H1 (cell line): ENCODE data around the gene UTRN. TPM values are rescaled to one million over a fixed set of nuclear protein-coding genes. Genes with fewer than 3 reads are reported as not detected.

ENCODE experiments used
- CTCF ChIA-PET: fragments of 300-600 bp; sonication (Branson Sonifier 250); formaldehyde crosslinking; loops from one replicate; lab custom pipeline; 2021; ENCODE audit not compliant: partially characterized antibody; lab: Charles Lee
- POLR2A ChIA-PET: fragments of 300-600 bp; sonication (Branson Sonifier 250); formaldehyde crosslinking; loops from one replicate; lab custom pipeline; 2021; ENCODE audit warnings: inconsistent platforms; ENCODE audit not compliant: partially characterized antibody; lab: Charles Lee
- DNase-seq, 2 experiments: peaks; one replicate each; pipeline versions ENCODE4 v3.0.0 to v3.0.0-alpha.2; 2010 to 2022; ENCODE audit warnings: low spot score in 2 of 2, low read depth in 1 of 2, mixed read lengths in 1 of 2
- FAIRE-seq: peaks from 2 replicates; lab custom pipeline; 2011; peaks lifted over from hg19 to GRCh38; lab: Jason Lieb, UNC
- H2AFZ ChIP-seq: 2 replicates; pipeline ENCODE4 v1.8.1; 2012; ENCODE audit warnings: low read length, inconsistent platforms
- H2AK5ac ChIP-seq: 2 replicates; pipeline ENCODE4 v1.6.1; 2013; ENCODE audit warnings: low read depth, low read length
- H2BK120ac ChIP-seq: replicated peaks from 2 replicates; pipeline ENCODE3; 2013; ENCODE audit warnings: low read depth, low read length, inconsistent platforms
- H2BK12ac ChIP-seq: 2 replicates; pipeline ENCODE4 v1.6.1; 2013; ENCODE audit warnings: low read depth, low read length
- H2BK15ac ChIP-seq: 2 replicates; pipeline ENCODE4 v1.6.1; 2013; ENCODE audit warnings: low read length
- H2BK20ac ChIP-seq: 2 replicates; pipeline ENCODE4 v1.6.1; 2013; ENCODE audit warnings: low read length
- H2BK5ac ChIP-seq: 2 replicates; pipeline ENCODE4 v1.6.1; 2013; ENCODE audit warnings: low read depth, low read length
- H3K14ac ChIP-seq: 2 replicates; pipeline ENCODE4 v1.6.1; 2013; ENCODE audit warnings: inconsistent platforms; ENCODE audit not compliant: insufficient read length
- H3K18ac ChIP-seq: 2 replicates; pipeline ENCODE4 v1.6.1; 2013; ENCODE audit warnings: low read length; ENCODE audit errors: extremely low read depth
- H3K23ac ChIP-seq: 2 replicates; pipeline ENCODE4 v1.6.1; 2013; ENCODE audit warnings: inconsistent platforms; ENCODE audit not compliant: insufficient read length
- H3K23me2 ChIP-seq: 2 replicates; pipeline ENCODE4 v1.6.1; 2013; ENCODE audit warnings: low read depth, low read length
- H3K27ac ChIP-seq: 2 replicates; pipeline ENCODE4 v1.6.1; 2011; ENCODE audit warnings: low read depth, low read length, inconsistent platforms
- H3K27me3 ChIP-seq, 4 experiments: replicated peaks in 1 of 4; 1 replicate in 1 of 4; 2 replicates in 3 of 4; pipeline versions ENCODE4 v1.6.1 to v1.8.1; 2011 to 2013; ENCODE audit warnings: low read length in 3 of 4, mild to moderate bottlenecking in 3 of 4, inconsistent platforms in 2 of 4, mixed read lengths in 2 of 4, moderate library complexity in 1 of 4; ENCODE audit not compliant: control insufficient read depth in 3 of 4, insufficient read depth in 3 of 4; ENCODE audit errors: extremely low read depth in 1 of 4
- H3K36me3 ChIP-seq, 4 experiments: 2 replicates each; pipeline versions ENCODE4 v1.6.1 to v1.8.1; 2011 to 2013; ENCODE audit warnings: mild to moderate bottlenecking in 4 of 4, low read length in 3 of 4, moderate library complexity in 2 of 4, control low read depth in 1 of 4, inconsistent platforms in 1 of 4; ENCODE audit not compliant: insufficient read depth in 4 of 4, control insufficient read depth in 2 of 4
- H3K4ac ChIP-seq: replicated peaks from 2 replicates; pipeline ENCODE3; 2013; ENCODE audit warnings: low read length, low read depth, mixed read lengths, inconsistent platforms; ENCODE audit not compliant: insufficient read length
- H3K4me1 ChIP-seq, 4 experiments: replicated peaks in 1 of 4; 1 replicate in 1 of 4; 2 replicates in 3 of 4; pipeline versions ENCODE4 v1.6.1 to v1.8.1; 2011 to 2013; ENCODE audit warnings: low read length in 3 of 4, inconsistent platforms in 2 of 4, mixed read lengths in 1 of 4; ENCODE audit not compliant: insufficient read depth in 4 of 4, control insufficient read depth in 3 of 4
- H3K4me2 ChIP-seq, 2 experiments: 2 replicates each; pipeline versions ENCODE4 v1.6.1 to v1.8.1; 2011 to 2013; ENCODE audit warnings: low read depth in 2 of 2, low read length in 2 of 2, control low read depth in 1 of 2, inconsistent platforms in 1 of 2, mild to moderate bottlenecking in 1 of 2; ENCODE audit not compliant: insufficient read depth in 1 of 2
- H3K4me3 ChIP-seq, 4 experiments: fragments of 200-600, 300-600 bp in 1 of 4; sonication (generic), shearing (Covaris generic), sonication (Bioruptor Twin) in 1 of 4; 2 replicates each; pipeline versions ENCODE4 v1.5.1 to v1.8.1; 2011 to 2016; ENCODE audit warnings: low read length in 4 of 4, low read depth in 3 of 4, control low read depth in 2 of 4, inconsistent platforms in 2 of 4, mild to moderate bottlenecking in 2 of 4, mixed read lengths in 1 of 4, moderate library complexity in 1 of 4; ENCODE audit not compliant: insufficient read depth in 2 of 4; ENCODE audit errors: extremely low read depth in 1 of 4
- H3K56ac ChIP-seq: replicated peaks from 2 replicates; pipeline ENCODE3; 2013; ENCODE audit warnings: low read depth, mild to moderate bottlenecking, mixed read lengths, low read length, inconsistent platforms; ENCODE audit not compliant: insufficient read length
- H3K79me1 ChIP-seq: 2 replicates; pipeline ENCODE4 v1.6.1; 2013; ENCODE audit warnings: low read depth, low read length, control low read depth
- H3K79me2 ChIP-seq, 2 experiments: 2 replicates each; pipeline versions ENCODE4 v1.6.1 to v1.8.1; 2012 to 2013; ENCODE audit warnings: low read length in 2 of 2, mild to moderate bottlenecking in 2 of 2, inconsistent platforms in 1 of 2; ENCODE audit not compliant: insufficient read depth in 2 of 2, control insufficient read depth in 1 of 2
- H3K9ac ChIP-seq, 4 experiments: replicated peaks in 1 of 4; 1 replicate in 1 of 4; 2 replicates in 3 of 4; pipeline versions ENCODE4 v1.6.1 to v1.8.1; 2011 to 2013; ENCODE audit warnings: low read depth in 3 of 4, low read length in 3 of 4, control low read depth in 2 of 4, mild to moderate bottlenecking in 2 of 4, moderate library complexity in 2 of 4, inconsistent platforms in 1 of 4; ENCODE audit errors: extremely low read depth in 1 of 4
- H3K9me3 ChIP-seq, 2 experiments: 2 replicates each; pipeline versions ENCODE4 v1.6.1 to v1.8.1; 2012 to 2013; ENCODE audit warnings: mild to moderate bottlenecking in 2 of 2, moderate library complexity in 2 of 2, control low read depth in 1 of 2, inconsistent platforms in 1 of 2, low read depth in 1 of 2, low read length in 1 of 2, mixed read lengths in 1 of 2; ENCODE audit not compliant: insufficient read depth in 2 of 2
- H4K20me1 ChIP-seq, 2 experiments: replicated peaks in 1 of 2; 2 replicates each; pipeline versions ENCODE3 to v1.8.1; 2011 to 2013; ENCODE audit warnings: inconsistent platforms in 2 of 2, low read length in 2 of 2, mild to moderate bottlenecking in 1 of 2; ENCODE audit not compliant: insufficient read depth in 2 of 2, control insufficient read depth in 1 of 2
- H4K5ac ChIP-seq: 2 replicates; pipeline ENCODE4 v1.6.1; 2013; ENCODE audit warnings: low read length, low read depth, mixed read lengths, inconsistent platforms; ENCODE audit not compliant: insufficient read length
- H4K8ac ChIP-seq: 2 replicates; pipeline ENCODE4 v1.8.0; 2013; ENCODE audit warnings: mild to moderate bottlenecking, moderate library complexity, low read length, inconsistent platforms; ENCODE audit not compliant: insufficient read depth; ENCODE audit errors: extremely low read depth
- H4K91ac ChIP-seq: replicated peaks from 2 replicates; pipeline ENCODE3; 2013; ENCODE audit warnings: low read length, mixed read lengths, inconsistent platforms; ENCODE audit not compliant: insufficient read length
- ASH2L ChIP-seq: fragments of 200-600, 300-600 bp; sonication (generic); IDR thresholded peaks from one replicate; pipeline ENCODE4 v1.7.1; 2017; ENCODE audit warnings: low read length
- BACH1 ChIP-seq: IDR thresholded peaks from 2 replicates; pipeline ENCODE4 v1.6.1; 2012; ENCODE audit warnings: low read length, improper control_type of control experiment
- CREB1 ChIP-seq: IDR thresholded peaks from 2 replicates; pipeline ENCODE4 v1.6.1; 2012; ENCODE audit warnings: inconsistent platforms
- GTF2F1 ChIP-seq: IDR thresholded peaks from 2 replicates; pipeline ENCODE4 v1.6.1; 2012; ENCODE audit warnings: low read depth, low read length, improper control_type of control experiment, borderline replicate concordance
- KDM5A ChIP-seq: fragments of 200-600 bp; IDR thresholded peaks from 2 replicates; pipeline ENCODE4 v1.7.1; 2012; ENCODE audit warnings: mild to moderate bottlenecking, low read length, inconsistent platforms, mixed read lengths
- MAFK ChIP-seq: IDR thresholded peaks from 2 replicates; pipeline ENCODE4 v1.6.1; 2012; ENCODE audit warnings: low read depth, mild to moderate bottlenecking, improper control_type of control experiment, low read length
- NRF1 ChIP-seq: IDR thresholded peaks from 2 replicates; pipeline ENCODE4 v1.6.1; 2011; ENCODE audit warnings: mild to moderate bottlenecking, low read depth, low read length, improper control_type of control experiment
- POLR2A ChIP-seq, 2 experiments: IDR thresholded peaks; 1 replicate in 1 of 2; 2 replicates in 1 of 2; pipeline ENCODE4 v1.6.1; 2011; ENCODE audit warnings: low read depth in 2 of 2, low read length in 2 of 2, mild to moderate bottlenecking in 2 of 2; ENCODE audit errors: control extremely low read depth in 1 of 2
- RFX5 ChIP-seq: IDR thresholded peaks from 2 replicates; pipeline ENCODE4 v1.6.1; 2011; ENCODE audit warnings: low read depth, low read length, improper control_type of control experiment, borderline replicate concordance
- RXRA ChIP-seq: IDR thresholded peaks from 2 replicates; pipeline ENCODE4 v1.6.1; 2011; ENCODE audit warnings: low read depth, mild to moderate bottlenecking, low read length, moderate library complexity; ENCODE audit not compliant: insufficient read depth
- SIN3A ChIP-seq, 2 experiments: IDR thresholded peaks in 1 of 2; conservative IDR thresholded peaks in 1 of 2; 2 replicates each; pipeline ENCODE4 v1.6.1; 2011 to 2012; ENCODE audit warnings: low read length in 2 of 2, improper control_type of control experiment in 1 of 2, low read depth in 1 of 2, mild to moderate bottlenecking in 1 of 2
- SP1 ChIP-seq: IDR thresholded peaks from 2 replicates; pipeline ENCODE4 v1.6.1; 2011; ENCODE audit warnings: low read depth, low read length
- SP4 ChIP-seq: IDR thresholded peaks from 2 replicates; pipeline ENCODE4 v1.6.1; 2012; ENCODE audit warnings: low read length, inconsistent platforms
- SRF ChIP-seq: IDR thresholded peaks from 2 replicates; pipeline ENCODE4 v1.6.1; 2011; ENCODE audit warnings: mild to moderate bottlenecking, low read depth, low read length, moderate library complexity
- TAF1 ChIP-seq: IDR thresholded peaks from 2 replicates; pipeline ENCODE4 v1.6.1; 2011; ENCODE audit warnings: mild to moderate bottlenecking, low read depth, low read length
- WGBS, 2 experiments: shearing (Covaris generic) in 1 of 2; methylation state at CpG; one replicate each; pipeline versions ENCODE4 v1.1.6 to v1.1.7; 2013 to 2015; ENCODE audit warnings: low lambda C conversion rate in 2 of 2, mixed read lengths in 2 of 2, inconsistent platforms in 1 of 2, low coverage in 1 of 2, missing lambda C conversion rate in 1 of 2; ENCODE audit not compliant: insufficient replicate concordance in 2 of 2, insufficient coverage in 1 of 2, insufficient read length in 1 of 2; ENCODE audit errors: extremely low coverage in 1 of 2, missing lambda C conversion rate in 1 of 2; 5-methylcytosine and 5-hydroxymethylcytosine counted together
- polyA plus RNA-seq, 7 experiments: library from polyadenylated mRNA; depleted of rRNA in 3 of 7; stranded (reverse) in 5 of 7; unstranded in 2 of 7; fragments of >200 nt in 5 of 7; fragments of 200-250 nt in 2 of 7; gene quantifications; 1 replicate in 5 of 7; 2 replicates in 1 of 7; 4 replicates in 1 of 7; pipeline versions ENCODE4 v1.2.1 to v1.2.3, GENCODE V29; 2011 to 2013; ENCODE audit warnings: missing spikeins in 2 of 7, mixed read lengths in 2 of 7
- total RNA-seq: library from RNA; stranded (reverse); fragmentation: NEBNext Ultra II Directional; extraction: Animal tissue kit (Norgen Biotek cat#: 25700); gene quantifications from 2 replicates; pipeline ENCODE4 v1.2.1, GENCODE V29; 2021

The UTRN gene
- total and polyA plus RNA-seq, 2 of the 8 experiments (the other 6 are each of a cell fraction or from before 2014, with no cell fraction given), result 25.0 to 112 TPM

GRCh38 chr6:144277605-144278227, 7.4 kb upstream of the UTRN start:
- H3K4ac ChIP-seq, result no peak overlapping the region
- no peak overlapping the region for H4K5ac ChIP-seq
- H3K4me1 ChIP-seq, result peaks cover 4 to 15% (median 8%) of the 10 kb centered on the region in 4 experiments; a peak in 6 of 7 replicates
- no peak overlapping the region for H2BK15ac ChIP-seq
- H4K91ac ChIP-seq, result no peak overlapping the region
- H3K4me3 ChIP-seq, result no peak overlapping the region
- H2AK5ac ChIP-seq, result no peak overlapping the region
- no peak overlapping the region for H3K9ac ChIP-seq
- FAIRE-seq (no peak), DNase-seq (no peak)
- H2AFZ ChIP-seq, result no peak overlapping the region
- H3K79me2 ChIP-seq, result no peaks in the 10 kb centered on the region
- no peak overlapping the region; a peak in 1 of 4 replicates for H3K4me2 ChIP-seq
- H2BK20ac ChIP-seq, result no peak overlapping the region; the same call in 1 of the 2 replicates
- POLR2A ChIA-PET, result interaction anchor here (1.0 kb wide), 1 partner anchor 9 kb away, joined by 3 read pairs; no protein-coding TSS in a partner anchor
- H3K56ac ChIP-seq, result no peak overlapping the region
- no peaks in the 10 kb centered on the region for H3K27me3 ChIP-seq
- 80% methylated on average over 8 of the region's 8 CpGs; no CpG with 5 or more reads in 1 of the 2 experiments for WGBS, 2 experiments
- no peaks in the 10 kb centered on the region for H3K79me1 ChIP-seq
- H3K23ac ChIP-seq, result no peak overlapping the region
- H3K9me3 ChIP-seq, result no peaks in the 10 kb centered on the region
- H4K8ac ChIP-seq, result no peak overlapping the region
- CTCF ChIA-PET, result interaction anchor here (1.1 to 1.6 kb wide), 2 partner anchors 15 to 92 kb away, joined by 3 to 4 read pairs; no protein-coding TSS in a partner anchor
- no peak overlapping the region for H3K27ac ChIP-seq
- no peak overlapping the region for H3K18ac ChIP-seq
- no peak overlapping the region for H2BK12ac ChIP-seq
- 0 out of 2 replicates have a peak, but pooled peaks cover 2% of the 10 kb centered on the region for H3K23me2 ChIP-seq
- no peak overlapping the region for H2BK5ac ChIP-seq
- H3K14ac ChIP-seq, result no peak overlapping the region
- H3K36me3 ChIP-seq, result no peaks in the 10 kb centered on the region
- H2BK120ac ChIP-seq, result no peak overlapping the region
- no peaks in the 10 kb centered on the region for H4K20me1 ChIP-seq
- TF ChIP-seq RXRA (no peak), NRF1 (no peak), KDM5A (no peak), ASH2L (no peak), MAFK (no peak), SIN3A (conservative IDR thresholded peaks at IDR 0.05 in 1 of 2, IDR thresholded peaks at IDR 0.05 in 1 of 2; ENCODE audit: low read depth in 1 of 2, low read length in 2 of 2) (no peak), CREB1 (no peak), SP1 (no peak), TAF1 (no peak), BACH1 (no peak), RFX5 (no peak), SRF (no peak), GTF2F1 (no peak), POLR2A (IDR thresholded peaks at IDR 0.05; ENCODE audit: control extremely low read depth in 1 of 2, low read depth in 2 of 2, low read length in 2 of 2) (no peak), SP4 (no peak)
